NCI-H2227 (cell line): ENCODE results near the gene ADGRL3.
A peak's percentile ranks its signal among the peaks of the same experiment; 100 is the strongest.

Experiments used
- DNase-seq: peaks from one replicate; lab custom pipeline; 2025; ENCODE audit not compliant: unreplicated experiment; lab: John Stamatoyannopoulos, UW

Gene ADGRL3

GRCh38 chr4:61275241-61275640 lies 75.1 kb downstream of the ADGRL3 start:
- no peak for DNase-seq

GRCh38 chr4:61276029-61276428 lies 75.9 kb downstream of the ADGRL3 start:
- no peak for DNase-seq

- DNase-seq = peak; percentile 3
Measured at GRCh38 chr4:61277785-61278760, 77.9 kb downstream of the ADGRL3 start.

- DNase-seq = no peak
Measured at GRCh38 chr4:61292322-61292721, 92.2 kb downstream of the ADGRL3 start.

- DNase-seq = peak; percentile 1
Measured at GRCh38 chr4:61293707-61294400, 93.7 kb downstream of the ADGRL3 start.

GRCh38 chr4:61294936-61295335 lies 94.8 kb downstream of the ADGRL3 start:
- DNase-seq = no peak

GRCh38 chr4:61296144-61296543 lies 96.0 kb downstream of the ADGRL3 start:
- no peak for DNase-seq

DNA sequence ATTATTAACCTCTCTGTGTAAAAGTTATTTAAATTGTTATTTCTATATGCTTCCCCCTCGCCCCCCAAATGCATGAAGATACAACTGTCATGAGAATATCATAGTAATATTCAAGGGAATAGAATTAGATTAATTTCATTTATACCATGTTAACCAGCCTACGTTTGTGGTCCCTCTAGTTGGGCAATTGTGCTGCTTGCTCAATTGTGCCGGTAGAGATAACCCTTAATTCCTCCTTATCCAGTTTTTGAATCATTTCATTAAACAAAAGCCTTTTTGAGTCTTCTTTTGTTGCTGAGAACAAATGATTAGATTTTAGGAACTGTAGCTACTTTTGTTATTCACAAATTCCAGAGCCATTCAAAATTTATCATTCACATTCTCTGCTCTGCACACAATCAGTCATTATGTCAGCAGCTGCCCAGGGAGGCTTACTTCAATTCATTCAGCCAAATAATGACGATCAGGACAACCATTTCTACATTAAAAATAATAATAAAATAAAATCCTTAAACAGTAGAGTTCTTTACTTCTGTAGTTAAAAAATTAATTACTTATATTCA lies 98.1 kb downstream of the ADGRL3 start:
- DNase-seq = no peak

DNA sequence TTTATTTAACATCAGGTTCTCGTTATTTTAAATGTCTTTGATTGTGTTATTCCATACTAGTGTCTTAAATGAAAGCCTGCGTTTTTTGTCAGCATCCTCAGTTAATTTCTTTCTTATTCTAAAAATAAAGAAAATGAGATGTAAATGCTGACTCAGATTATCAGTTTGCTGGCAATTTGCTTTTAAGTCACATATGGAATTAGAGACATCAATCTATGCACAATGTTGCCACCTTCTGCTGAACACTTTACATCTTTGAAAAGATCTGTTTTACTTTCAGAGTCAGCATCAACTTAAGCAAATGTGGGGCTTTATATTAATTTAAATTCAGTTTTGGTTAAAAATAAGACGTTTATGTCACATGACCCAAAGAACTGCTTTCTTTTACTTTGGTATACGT lies 99.2 kb downstream of the ADGRL3 start:
- DNase-seq = no peak

- no peak for DNase-seq
Measured at GRCh38 chr4:61300266-61300844, 100.2 kb downstream of the ADGRL3 start.

- no peak for DNase-seq
Measured at GRCh38 chr4:61301271-61301670, 101.1 kb downstream of the ADGRL3 start.

GRCh38 chr4:61308033-61308432 lies 107.9 kb downstream of the ADGRL3 start:
- DNase-seq = no peak

DNA sequence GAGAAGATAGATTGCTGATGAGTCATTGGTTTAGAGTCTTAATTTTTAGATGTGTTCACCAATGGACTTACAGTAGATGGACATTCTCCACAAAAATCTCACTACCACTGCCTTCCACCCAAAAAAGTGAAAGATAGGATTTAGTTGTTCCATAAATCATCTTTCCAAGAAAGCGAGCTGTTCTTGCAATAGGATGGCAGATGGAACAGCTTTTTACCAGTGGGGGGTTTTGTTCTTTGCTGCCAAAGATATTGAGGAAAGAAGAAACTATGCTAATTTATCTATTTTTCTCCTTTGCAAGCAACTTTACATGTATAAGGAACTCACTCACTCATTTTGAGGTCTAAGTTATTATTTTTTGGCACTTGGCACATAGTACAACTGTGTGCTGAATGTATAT lies 109.5 kb downstream of the ADGRL3 start:
- DNase-seq = no peak

DNA sequence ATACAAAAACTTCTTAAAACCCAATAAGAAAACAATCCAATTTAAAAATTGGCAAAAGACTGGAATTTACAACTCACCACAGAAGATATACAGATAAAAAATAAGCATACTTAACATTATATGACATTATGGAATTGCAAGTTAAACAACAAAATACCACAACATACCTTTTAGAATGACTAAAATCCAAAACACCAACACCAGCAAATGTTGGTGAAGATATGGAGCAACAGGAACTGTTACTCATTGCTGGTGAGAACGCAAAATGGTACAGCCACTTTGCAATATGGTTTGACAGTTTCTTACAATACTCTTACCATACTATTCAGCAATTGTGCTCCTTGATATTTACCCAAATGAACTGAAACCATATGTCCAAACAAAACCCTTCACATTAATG lies 112.4 kb downstream of the ADGRL3 start:
- DNase-seq = no peak

- no peak for DNase-seq
Measured at GRCh38 chr4:61318431-61318830, 118.3 kb downstream of the ADGRL3 start.

GRCh38 chr4:61319156-61319555 lies 119.0 kb downstream of the ADGRL3 start:
- DNase-seq = no peak

- DNase-seq = no peak
Measured at GRCh38 chr4:61320154-61320553, 120.0 kb downstream of the ADGRL3 start.

DNA sequence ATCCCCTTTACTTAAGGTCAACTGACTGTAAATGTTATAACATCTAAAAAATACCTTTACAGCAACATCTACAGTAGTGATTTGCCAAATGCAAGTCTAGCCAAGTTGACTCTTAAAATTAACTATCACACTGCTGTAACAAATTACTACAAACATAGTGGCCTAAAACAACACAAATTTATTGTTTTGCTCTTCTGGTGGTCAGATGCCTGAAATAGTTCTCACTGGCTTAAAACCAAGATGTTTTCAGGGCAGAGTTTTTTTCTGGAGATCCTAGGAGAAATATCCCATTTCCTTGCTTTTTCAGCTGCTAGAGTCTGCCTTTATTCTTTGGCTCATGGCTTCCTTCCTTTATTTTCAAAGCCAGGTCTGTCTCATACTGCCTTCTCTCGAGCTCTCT lies 120.5 kb downstream of the ADGRL3 start:
- DNase-seq = no peak

GRCh38 chr4:61332693-61333092 lies 132.6 kb downstream of the ADGRL3 start:
- DNase-seq = no peak

GRCh38 chr4:61333490-61333889 lies 133.4 kb downstream of the ADGRL3 start:
- DNase-seq = no peak

GRCh38 chr4:61335241-61335763 lies 135.2 kb downstream of the ADGRL3 start:
- DNase-seq = no peak
